ENCODE measurements around the gene RIMS1. TPM values are rescaled to one million over a fixed set of nuclear protein-coding genes. Genes with fewer than 3 reads are reported as not detected.

The RIMS1 gene
- total and polyA plus RNA-seq, 2 of the 13 experiments (the other 11 are each of a cell fraction or from before 2014, with no cell fraction given): not detected

GRCh38 chr6:72390548-72390947, 504.2 kb downstream of the RIMS1 start (continued):
- TF ChIP-seq TARDBP (CRISPR knock-in tag; IDR thresholded peaks at IDR 0.05): no peak
- TF ChIP-seq ZNF468 (CRISPR knock-in tag; IDR thresholded peaks at IDR 0.05): no peak
- no peak for TF ChIP-seq ZNF703 (CRISPR knock-in tag; IDR thresholded peaks at IDR 0.05; ENCODE audit: borderline replicate concordance)
- TF ChIP-seq TRIM24 (CRISPR knock-in tag; IDR thresholded peaks at IDR 0.05): no peak
- TF ChIP-seq ZNF788 (CRISPR knock-in tag; IDR thresholded peaks at IDR 0.05; ENCODE audit: borderline replicate concordance): no peak
- TF ChIP-seq REL (CRISPR knock-in tag; conservative IDR thresholded peaks at IDR 0.05): no peak
- TF ChIP-seq FIP1L1 (IDR thresholded peaks at IDR 0.05; ENCODE audit: borderline replicate concordance, insufficient read depth, low read depth, low read length): no peak
- TF ChIP-seq ZNF737 (CRISPR knock-in tag; IDR thresholded peaks at IDR 0.05; ENCODE audit: borderline replicate concordance): no peak
- no peak for TF ChIP-seq SRSF1 (optimal IDR thresholded peaks at IDR 0.05; ENCODE audit: low read depth, low read length)
- no peak for TF ChIP-seq SKIL (CRISPR knock-in tag; IDR thresholded peaks at IDR 0.05; ENCODE audit: borderline replicate concordance)
- TF ChIP-seq ELF1 (CRISPR knock-in tag; IDR thresholded peaks at IDR 0.05): no peak

GRCh38 chr6:72401865-72402264, 515.5 kb downstream of the RIMS1 start:
- no peaks in the 10 kb centered on the region for H3K27me3 ChIP-seq (ENCODE audit: control insufficient read depth in 1 of 2, insufficient read depth in 2 of 2, low read length in 2 of 2)
- ChIA-PET CTCF (ENCODE audit: low intra/inter-chr PET ratio, low total read pairs) (no interaction called here), POLR2A (no interaction called here)
- H3K27ac ChIP-seq (ENCODE audit: extremely low read length, insufficient read depth, low read length): no peak overlapping the region
- H3K79me2 ChIP-seq (ENCODE audit: insufficient read depth, low read length): no peaks in the 10 kb centered on the region
- DNase-seq (ENCODE audit: low spot score) (no peak), ATAC-seq (no peak), FAIRE-seq (no peak)
- H3K36me3 ChIP-seq (replicated peaks in 1 of 2; ENCODE audit: control insufficient read depth in 1 of 2, insufficient read depth in 2 of 2, low read length in 2 of 2): no peaks in the 10 kb centered on the region
- TF ChIP-seq ZNF572 (CRISPR knock-in tag; IDR thresholded peaks at IDR 0.05) (no peak), MAF1 (CRISPR knock-in tag; IDR thresholded peaks at IDR 0.05; ENCODE audit: borderline replicate concordance) (no peak), MED13 (CRISPR knock-in tag; IDR thresholded peaks at IDR 0.05) (no peak), ZNF251 (CRISPR knock-in tag; IDR thresholded peaks at IDR 0.05) (no peak), THAP8 (CRISPR knock-in tag; IDR thresholded peaks at IDR 0.05; ENCODE audit: borderline replicate concordance) (no peak), ZNF530 (CRISPR knock-in tag; IDR thresholded peaks at IDR 0.05; ENCODE audit: low read depth) (no peak), HES4 (CRISPR knock-in tag; IDR thresholded peaks at IDR 0.05; ENCODE audit: borderline replicate concordance) (no peak), ZNF17 (CRISPR knock-in tag; IDR thresholded peaks at IDR 0.05) (no peak)
- H3K9ac ChIP-seq (ENCODE audit: insufficient read depth, low read depth, low read length): no peak overlapping the region
- no peak overlapping the region for H3K4me2 ChIP-seq (ENCODE audit: low read depth, low read length)
- no peak overlapping the region for H3K4me3 ChIP-seq (replicated peaks in 1 of 3; ENCODE audit: insufficient read depth in 1 of 3, low read depth in 2 of 3, low read length in 3 of 3)
- H4K20me1 ChIP-seq (ENCODE audit: insufficient read depth, low read length): no peaks in the 10 kb centered on the region
- intact Hi-C loops (cut with micrococcal nuclease; ENCODE audit: unreplicated experiment) (no loop called here), in situ Hi-C loops (cut with HindIII; ENCODE audit: extremely low pct_ligation_motif_present, low pct_unique_long_range_greater_than_20kb) (no loop called here)
- BruUV-seq (replicated peaks): no TSS peak
- H2AFZ ChIP-seq (ENCODE audit: low read length): no peak overlapping the region
- H3K9me3 ChIP-seq (ENCODE audit: low read length): no peaks in the 10 kb centered on the region
- no peaks in the 10 kb centered on the region for H3K4me1 ChIP-seq (ENCODE audit: insufficient read depth, low read length)

Data from HepG2 (cell line).